WTC11 (cell line): ENCODE data around the gene BACH2. TPM values are rescaled to one million over a fixed set of nuclear protein-coding genes. Genes with fewer than 3 reads are reported as not detected.

Source experiments
- ATAC-seq: fragments of 200-7000 bp; cut with Tn5 transposase; 2 replicates; pipeline ENCODE4 v1.10.0; 2021; ENCODE audit warnings: mild to moderate bottlenecking, moderate library complexity
- CTCF ChIA-PET: fragments of 300-600 bp; sonication (Branson Sonifier 250); formaldehyde crosslinking; loops from one replicate; lab custom pipeline; 2021; ENCODE audit warnings: antibody characterized with exemption; lab: Charles Lee
- POLR2A ChIA-PET: fragments of 350-600 bp; sonication (Branson Sonifier 250); formaldehyde crosslinking; loops from one replicate; lab custom pipeline; 2021; ENCODE audit warnings: antibody characterized with exemption; lab: Charles Lee
- DNase-seq: peaks from one replicate; pipeline ENCODE4 v3.0.0; 2021; ENCODE audit warnings: low spot score
- H3K27ac Mint-ChIP-seq: 2 replicates; pipeline ENCODE4 v1.8.0; 2021; ENCODE audit warnings: mixed read lengths
- H3K27me3 Mint-ChIP-seq: 2 replicates; pipeline ENCODE4 v1.8.0; 2021; ENCODE audit warnings: low read depth, mild to moderate bottlenecking, moderate library complexity, mixed read lengths
- H3K36me3 Mint-ChIP-seq: 2 replicates; pipeline ENCODE4 v1.8.0; 2021; ENCODE audit warnings: mixed read lengths
- H3K4me1 Mint-ChIP-seq: 2 replicates; pipeline ENCODE4 v1.8.0; 2022; ENCODE audit warnings: mixed read lengths
- H3K4me3 Mint-ChIP-seq: 2 replicates; pipeline ENCODE4 v1.8.0; 2021; ENCODE audit warnings: mild to moderate bottlenecking, moderate library complexity, mixed read lengths
- H3K9me3 Mint-ChIP-seq: 2 replicates; pipeline ENCODE4 v1.8.0; 2021; ENCODE audit warnings: mixed read lengths
- KAT7 ChIP-seq: sonication (generic); formaldehyde crosslinking; IDR thresholded peaks from 2 replicates; pipeline ENCODE4 v1.8.1; 2023; ENCODE audit warnings: missing genetic modification reagents, mild to moderate bottlenecking, borderline replicate concordance
- NR1H2 ChIP-seq: sonication (generic); formaldehyde crosslinking; IDR thresholded peaks from 2 replicates; pipeline ENCODE4 v1.9.0; 2021; ENCODE audit warnings: mild to moderate bottlenecking, moderate library complexity, missing genetic modification reagents
- NR3C1 ChIP-seq: sonication (generic); formaldehyde crosslinking; conservative IDR thresholded peaks from 2 replicates; pipeline ENCODE4 v1.8.1; 2023; ENCODE audit warnings: low read depth, mild to moderate bottlenecking, missing genetic modification reagents
- RORB ChIP-seq: fragments of 250-450 bp; sonication (Bioruptor Pico); IDR thresholded peaks from 2 replicates; pipeline ENCODE4 v1.9.0; 2021; ENCODE audit warnings: mild to moderate bottlenecking
- ZNF121 ChIP-seq: sonication (generic); formaldehyde crosslinking; IDR thresholded peaks from 2 replicates; pipeline ENCODE4 v1.8.0; 2023; ENCODE audit warnings: missing genetic modification reagents
- total RNA-seq: library from RNA; stranded (reverse); gene quantifications from 3 replicates; pipeline ENCODE4 v1.2.3, GENCODE V29; 2021
- TF ChIP-seq, protein P1 (sequence below): sonication (generic); formaldehyde crosslinking; IDR thresholded peaks from 2 replicates; pipeline ENCODE4 v1.8.0; 2022; ENCODE audit warnings: mild to moderate bottlenecking, missing genetic modification reagents
- TF ChIP-seq, protein P2 (sequence below): sonication (generic); formaldehyde crosslinking; IDR thresholded peaks from 2 replicates; pipeline ENCODE4 v1.8.0; 2022; ENCODE audit warnings: missing genetic modification reagents
- TF ChIP-seq, protein P3 (sequence below): sonication (generic); formaldehyde crosslinking; IDR thresholded peaks from 2 replicates; pipeline ENCODE4 v1.8.0; 2022; ENCODE audit warnings: mild to moderate bottlenecking, missing genetic modification reagents
- TF ChIP-seq, protein P4 (sequence below): fragments of 250-450 bp; sonication (Bioruptor Pico); conservative IDR thresholded peaks from 2 replicates; pipeline ENCODE4 v1.9.0; 2021; ENCODE audit warnings: mild to moderate bottlenecking
- TF ChIP-seq, protein P5 (sequence below): fragments of 250-450 bp; sonication (Bioruptor Pico); IDR thresholded peaks from 2 replicates; pipeline ENCODE4 v1.8.0; 2021; ENCODE audit warnings: mild to moderate bottlenecking

BACH2 gene
- total RNA-seq, 1 experiment from 2014 or later = 5.9 TPM

DNA sequence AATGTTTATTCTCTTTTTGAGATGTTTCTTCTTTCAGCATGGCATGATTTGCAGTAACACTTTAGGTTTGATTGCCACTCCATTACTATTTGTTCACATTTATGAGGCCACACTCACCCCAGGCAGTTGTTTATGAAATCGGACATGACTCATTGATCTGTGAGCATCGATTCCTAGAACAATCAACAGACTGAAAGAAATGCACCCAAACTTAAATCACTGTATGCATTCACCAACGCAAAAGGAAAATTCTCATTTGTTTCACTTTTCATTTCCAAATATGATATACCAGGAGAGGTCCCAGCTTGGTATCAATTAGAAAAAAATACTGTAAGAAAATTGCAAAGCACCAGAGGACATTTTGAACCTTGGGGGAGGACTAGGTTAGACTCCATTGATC is 407.8 kb downstream of the BACH2 start (continued):
- TF ChIP-seq, protein P1, sequence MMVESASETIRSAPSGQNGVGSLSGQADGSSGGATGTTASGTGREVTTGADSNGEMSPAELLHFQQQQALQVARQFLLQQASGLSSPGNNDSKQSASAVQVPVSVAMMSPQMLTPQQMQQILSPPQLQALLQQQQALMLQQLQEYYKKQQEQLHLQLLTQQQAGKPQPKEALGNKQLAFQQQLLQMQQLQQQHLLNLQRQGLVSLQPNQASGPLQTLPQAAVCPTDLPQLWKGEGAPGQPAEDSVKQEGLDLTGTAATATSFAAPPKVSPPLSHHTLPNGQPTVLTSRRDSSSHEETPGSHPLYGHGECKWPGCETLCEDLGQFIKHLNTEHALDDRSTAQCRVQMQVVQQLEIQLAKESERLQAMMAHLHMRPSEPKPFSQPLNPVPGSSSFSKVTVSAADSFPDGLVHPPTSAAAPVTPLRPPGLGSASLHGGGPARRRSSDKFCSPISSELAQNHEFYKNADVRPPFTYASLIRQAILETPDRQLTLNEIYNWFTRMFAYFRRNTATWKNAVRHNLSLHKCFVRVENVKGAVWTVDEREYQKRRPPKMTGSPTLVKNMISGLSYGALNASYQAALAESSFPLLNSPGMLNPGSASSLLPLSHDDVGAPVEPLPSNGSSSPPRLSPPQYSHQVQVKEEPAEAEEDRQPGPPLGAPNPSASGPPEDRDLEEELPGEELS (CRISPR knock-in tag) = no peak
- TF ChIP-seq, protein P2, sequence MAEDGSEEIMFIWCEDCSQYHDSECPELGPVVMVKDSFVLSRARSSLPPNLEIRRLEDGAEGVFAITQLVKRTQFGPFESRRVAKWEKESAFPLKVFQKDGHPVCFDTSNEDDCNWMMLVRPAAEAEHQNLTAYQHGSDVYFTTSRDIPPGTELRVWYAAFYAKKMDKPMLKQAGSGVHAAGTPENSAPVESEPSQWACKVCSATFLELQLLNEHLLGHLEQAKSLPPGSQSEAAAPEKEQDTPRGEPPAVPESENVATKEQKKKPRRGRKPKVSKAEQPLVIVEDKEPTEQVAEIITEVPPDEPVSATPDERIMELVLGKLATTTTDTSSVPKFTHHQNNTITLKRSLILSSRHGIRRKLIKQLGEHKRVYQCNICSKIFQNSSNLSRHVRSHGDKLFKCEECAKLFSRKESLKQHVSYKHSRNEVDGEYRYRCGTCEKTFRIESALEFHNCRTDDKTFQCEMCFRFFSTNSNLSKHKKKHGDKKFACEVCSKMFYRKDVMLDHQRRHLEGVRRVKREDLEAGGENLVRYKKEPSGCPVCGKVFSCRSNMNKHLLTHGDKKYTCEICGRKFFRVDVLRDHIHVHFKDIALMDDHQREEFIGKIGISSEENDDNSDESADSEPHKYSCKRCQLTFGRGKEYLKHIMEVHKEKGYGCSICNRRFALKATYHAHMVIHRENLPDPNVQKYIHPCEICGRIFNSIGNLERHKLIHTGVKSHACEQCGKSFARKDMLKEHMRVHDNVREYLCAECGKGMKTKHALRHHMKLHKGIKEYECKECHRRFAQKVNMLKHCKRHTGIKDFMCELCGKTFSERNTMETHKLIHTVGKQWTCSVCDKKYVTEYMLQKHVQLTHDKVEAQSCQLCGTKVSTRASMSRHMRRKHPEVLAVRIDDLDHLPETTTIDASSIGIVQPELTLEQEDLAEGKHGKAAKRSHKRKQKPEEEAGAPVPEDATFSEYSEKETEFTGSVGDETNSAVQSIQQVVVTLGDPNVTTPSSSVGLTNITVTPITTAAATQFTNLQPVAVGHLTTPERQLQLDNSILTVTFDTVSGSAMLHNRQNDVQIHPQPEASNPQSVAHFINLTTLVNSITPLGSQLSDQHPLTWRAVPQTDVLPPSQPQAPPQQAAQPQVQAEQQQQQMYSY (CRISPR knock-in tag) = no peak
- TF ChIP-seq, protein P3, sequence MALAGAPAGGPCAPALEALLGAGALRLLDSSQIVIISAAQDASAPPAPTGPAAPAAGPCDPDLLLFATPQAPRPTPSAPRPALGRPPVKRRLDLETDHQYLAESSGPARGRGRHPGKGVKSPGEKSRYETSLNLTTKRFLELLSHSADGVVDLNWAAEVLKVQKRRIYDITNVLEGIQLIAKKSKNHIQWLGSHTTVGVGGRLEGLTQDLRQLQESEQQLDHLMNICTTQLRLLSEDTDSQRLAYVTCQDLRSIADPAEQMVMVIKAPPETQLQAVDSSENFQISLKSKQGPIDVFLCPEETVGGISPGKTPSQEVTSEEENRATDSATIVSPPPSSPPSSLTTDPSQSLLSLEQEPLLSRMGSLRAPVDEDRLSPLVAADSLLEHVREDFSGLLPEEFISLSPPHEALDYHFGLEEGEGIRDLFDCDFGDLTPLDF (CRISPR knock-in tag) = no peak

DNA sequence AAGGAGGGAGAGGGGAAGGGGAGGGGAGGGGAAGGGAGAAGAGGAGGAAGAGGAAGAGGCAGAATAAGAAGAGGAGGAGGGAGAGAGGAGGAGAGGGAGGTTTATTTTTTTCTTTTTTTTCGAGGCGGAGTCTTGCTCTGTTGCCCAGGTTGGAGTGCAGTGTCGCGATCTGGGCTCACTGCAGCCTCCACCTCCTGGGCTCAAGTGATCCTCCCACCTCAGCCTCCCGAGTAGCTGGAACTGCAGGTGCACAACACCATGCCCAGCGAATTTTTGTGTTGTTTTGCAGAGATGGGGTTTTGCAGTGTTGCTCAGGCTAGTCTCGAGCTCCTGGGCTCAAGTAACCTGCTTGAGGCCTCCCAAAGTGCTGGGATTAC is 408.5 kb downstream of the BACH2 start:
- Mint-ChIP-seq H3K4me1 (peaks cover 13% of the 10 kb centered on the region), H3K9me3 (no peaks in the 10 kb centered on the region), H3K27me3 (peaks cover 55% of the 10 kb centered on the region), H3K4me3 (no peak overlapping the region), H3K36me3 (no peaks in the 10 kb centered on the region), H3K27ac (no peak overlapping the region)
- TF ChIP-seq ZNF121 (CRISPR knock-in tag) = peak; percentile 85
- no peak for TF ChIP-seq KAT7 (CRISPR knock-in tag)
- TF ChIP-seq, protein P1 (CRISPR knock-in tag) = no peak
- no peak for TF ChIP-seq NR3C1 (CRISPR knock-in tag)
- TF ChIP-seq, protein P4, sequence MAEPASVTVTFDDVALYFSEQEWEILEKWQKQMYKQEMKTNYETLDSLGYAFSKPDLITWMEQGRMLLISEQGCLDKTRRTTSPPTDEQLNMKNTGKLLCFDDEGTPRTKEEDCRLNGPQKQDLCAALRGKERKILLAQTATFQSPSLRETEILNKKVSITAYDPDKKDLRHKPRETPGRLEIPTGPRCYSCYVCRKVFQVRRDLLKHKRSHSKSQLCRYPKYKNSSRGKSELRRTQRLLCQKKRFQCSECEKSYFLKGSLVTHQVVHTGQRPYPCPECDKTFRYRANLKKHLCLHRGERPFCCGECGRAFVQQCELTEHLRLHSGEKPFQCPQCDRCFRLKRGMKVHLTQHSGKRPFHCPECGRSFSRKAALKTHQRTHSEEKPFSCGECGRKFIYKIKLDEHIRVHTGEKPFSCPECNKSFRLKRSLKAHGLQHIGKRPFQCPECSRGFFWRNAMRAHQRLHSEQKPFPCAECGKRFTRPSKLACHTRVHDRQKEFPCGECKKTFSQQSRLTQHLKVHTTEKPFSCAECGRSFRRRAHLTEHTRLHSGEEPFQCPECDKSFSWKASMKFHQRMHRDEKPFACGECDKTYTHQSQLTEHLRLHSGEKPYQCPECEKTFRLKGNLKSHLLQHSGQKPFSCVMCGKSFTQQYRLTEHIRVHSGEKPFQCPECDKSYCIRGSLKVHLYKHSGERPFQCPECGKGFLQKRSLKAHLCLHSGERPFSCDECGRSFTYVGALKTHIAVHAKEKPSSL (CRISPR knock-in tag) = no peak
- TF ChIP-seq, protein P5, sequence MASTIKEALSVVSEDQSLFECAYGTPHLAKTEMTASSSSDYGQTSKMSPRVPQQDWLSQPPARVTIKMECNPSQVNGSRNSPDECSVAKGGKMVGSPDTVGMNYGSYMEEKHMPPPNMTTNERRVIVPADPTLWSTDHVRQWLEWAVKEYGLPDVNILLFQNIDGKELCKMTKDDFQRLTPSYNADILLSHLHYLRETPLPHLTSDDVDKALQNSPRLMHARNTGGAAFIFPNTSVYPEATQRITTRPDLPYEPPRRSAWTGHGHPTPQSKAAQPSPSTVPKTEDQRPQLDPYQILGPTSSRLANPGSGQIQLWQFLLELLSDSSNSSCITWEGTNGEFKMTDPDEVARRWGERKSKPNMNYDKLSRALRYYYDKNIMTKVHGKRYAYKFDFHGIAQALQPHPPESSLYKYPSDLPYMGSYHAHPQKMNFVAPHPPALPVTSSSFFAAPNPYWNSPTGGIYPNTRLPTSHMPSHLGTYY (CRISPR knock-in tag) = no peak
- no peak for TF ChIP-seq NR1H2 (CRISPR knock-in tag)
- TF ChIP-seq RORB (CRISPR knock-in tag) = no peak
- ATAC-seq (no peak), DNase-seq (no peak)
- ChIA-PET POLR2A (no interaction called here), CTCF (interaction anchor here (1.0 kb wide), 1 partner anchor 8 kb away, joined by 3 read pairs; no protein-coding TSS in a partner anchor)
